Stimulated activated naive CD4-positive, alpha-beta T cell (primary cell): ENCODE results near the gene NPBWR2.

ENCODE experiments used
- DNase-seq, 6 experiments: peaks; one replicate each; lab custom pipeline; 2025; lab: John Stamatoyannopoulos, UW

NPBWR2 gene

DNA sequence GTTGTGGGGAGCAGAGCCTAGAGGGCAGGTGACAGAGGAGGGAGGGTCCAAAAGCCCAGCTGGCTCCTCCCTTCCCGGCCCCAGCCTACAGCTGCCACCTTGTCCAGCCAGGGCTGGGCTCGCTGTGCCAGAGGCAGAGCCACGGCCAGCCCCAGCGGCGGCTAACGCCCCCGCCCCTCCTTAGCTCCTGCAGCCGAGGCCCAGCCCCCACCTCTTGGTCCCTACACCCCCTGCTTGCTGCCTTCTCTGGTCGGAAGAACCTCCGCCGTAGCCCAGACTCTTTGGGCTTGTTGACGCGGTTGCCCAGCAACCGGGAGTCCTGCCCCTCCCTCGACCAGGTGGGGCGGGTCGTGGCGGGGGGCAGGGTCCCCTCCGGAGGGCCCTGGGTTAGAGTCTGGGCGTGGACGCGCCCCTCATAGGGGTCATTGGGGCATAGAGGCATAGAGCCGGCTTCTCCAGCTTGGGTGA, 22.6 kb downstream of the NPBWR2 start:
- DNase-seq, result no peak

DNA sequence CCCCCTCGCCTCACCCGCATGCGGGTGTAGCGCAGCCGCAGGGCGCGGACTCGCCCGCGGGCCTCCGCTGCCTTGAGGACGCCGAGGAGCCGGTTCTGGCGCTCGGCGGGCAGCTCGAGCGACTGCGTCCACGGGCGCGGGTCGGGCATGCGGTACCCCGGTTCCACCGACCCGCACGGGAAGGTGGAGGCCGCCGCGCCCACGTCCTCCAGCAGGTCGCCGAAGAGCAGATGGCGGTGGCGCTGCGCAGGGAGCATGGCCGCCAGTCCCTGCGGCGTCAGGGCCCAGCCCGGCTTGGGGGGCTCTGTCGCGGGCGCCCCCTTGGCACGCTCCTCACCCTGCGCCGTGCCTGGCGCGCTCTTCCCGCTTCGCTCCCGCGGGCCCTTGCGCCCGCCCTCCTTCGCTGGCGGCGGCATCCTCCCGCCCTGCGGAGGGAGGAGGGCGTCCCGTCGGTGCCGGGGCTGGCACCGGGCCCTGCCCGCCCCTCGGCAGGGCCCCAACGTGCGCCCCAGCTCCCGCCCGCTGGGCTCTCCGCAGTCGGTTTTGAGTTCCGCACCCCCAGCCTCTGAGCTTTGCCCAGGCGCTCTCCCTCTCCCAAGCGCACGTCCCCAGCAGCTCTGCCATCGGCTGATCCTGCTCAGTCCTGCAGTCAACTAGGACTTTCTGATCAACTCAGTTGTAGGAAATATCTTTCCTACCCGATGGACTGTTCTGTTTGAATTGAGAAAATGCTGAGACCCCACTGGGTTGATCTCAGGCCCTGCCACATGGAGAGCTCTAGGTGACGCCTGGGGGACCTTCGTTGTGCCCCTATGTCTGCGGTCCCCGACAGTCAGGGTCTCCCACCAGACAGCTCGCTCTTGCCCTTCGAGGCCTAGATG, 23.3 kb downstream of the NPBWR2 start, which contains the start of gene LKAAEAR1:
Gene LKAAEAR1 (minus strand): TSS at position 595 of the 881 bp plus-strand sequence. CDS start 179 bp downstream, at position 416.
- DNase-seq, result peak in 2 of 6 experiments; percentile 20 to 22

DNA sequence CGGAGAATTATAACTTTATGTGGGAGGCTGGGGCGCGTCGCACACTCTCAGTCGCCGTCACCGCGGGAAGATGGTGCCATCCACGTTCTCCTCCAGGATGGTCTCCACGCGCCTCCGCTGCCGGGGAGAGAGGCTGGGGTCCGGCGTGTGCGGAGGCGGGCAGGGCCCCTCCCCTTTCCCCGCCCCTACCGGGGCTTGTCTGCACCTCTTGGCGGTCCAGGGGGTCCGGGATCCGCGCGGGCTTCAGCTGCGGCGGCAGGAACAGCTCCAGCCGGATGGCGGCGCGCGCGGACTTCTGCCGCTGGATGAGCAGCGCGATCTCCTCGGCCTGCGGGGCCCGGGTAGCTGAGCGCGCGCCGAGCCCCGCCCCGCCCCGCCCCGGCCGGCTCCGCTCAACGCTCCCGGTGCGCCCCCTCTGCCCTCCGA, 24.0 kb downstream of the NPBWR2 start:
- peak; percentile 35 to 59 (median 46) for DNase-seq

DNA sequence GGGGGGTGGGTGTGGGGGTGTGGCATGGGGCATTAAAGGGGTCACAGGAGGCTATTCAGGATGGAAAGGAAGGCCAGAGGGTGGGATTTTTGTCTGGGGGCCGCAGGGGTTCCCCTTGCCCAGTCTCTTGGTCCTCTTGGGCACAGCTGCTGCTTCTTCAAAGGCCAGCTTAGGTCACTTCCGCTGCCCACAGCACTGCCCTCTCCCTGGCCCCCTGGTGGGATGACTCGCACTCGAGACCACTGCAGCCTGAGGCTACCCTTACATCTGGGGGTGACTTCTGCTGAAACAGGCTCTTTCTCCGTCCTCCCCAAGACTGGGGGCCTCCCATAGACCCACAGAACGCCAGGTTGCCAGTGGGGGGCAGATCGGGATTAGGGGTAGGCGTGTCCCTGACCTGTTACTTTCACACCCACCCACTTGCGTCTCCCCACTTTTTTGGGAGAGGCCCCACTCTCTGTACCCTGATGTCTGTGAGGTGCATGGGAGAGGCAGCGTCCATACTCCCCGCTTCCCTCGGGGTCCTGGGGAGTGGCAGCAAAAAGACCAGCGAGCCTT, 24.5 kb downstream of the NPBWR2 start:
- no peak for DNase-seq

DNA sequence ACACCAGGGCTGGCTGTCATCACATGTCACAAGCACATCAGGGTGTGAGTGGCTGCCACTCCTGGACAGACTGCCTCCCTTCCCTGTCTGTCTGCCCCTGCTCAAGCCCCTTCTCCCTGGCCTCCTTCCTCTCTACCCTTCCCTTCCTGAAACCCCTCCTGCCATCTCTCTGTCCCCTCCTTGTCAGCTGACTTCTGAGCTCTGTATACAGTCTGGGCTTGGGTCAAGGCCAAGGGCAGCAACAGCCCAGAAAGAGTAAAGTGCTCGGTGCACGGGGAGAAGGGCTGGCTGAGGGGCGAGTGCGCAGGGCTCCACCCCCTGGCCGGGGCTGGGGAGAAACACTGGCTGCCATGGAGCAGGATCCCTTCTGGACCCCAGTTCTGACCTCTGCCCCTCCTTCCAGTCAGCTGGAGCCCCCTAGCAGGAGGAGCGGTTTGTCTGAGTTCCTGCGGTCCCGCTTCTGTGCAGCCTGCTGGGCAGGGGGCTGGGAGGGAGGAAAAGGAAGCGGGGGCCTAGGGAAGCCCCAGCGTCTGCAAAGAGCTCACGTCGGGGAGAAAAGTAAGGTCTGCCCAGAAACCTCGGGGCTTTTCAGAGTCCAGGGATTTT, 25.1 kb downstream of the NPBWR2 start:
- peak in 1 of 6 experiments; percentile 43 for DNase-seq

DNA sequence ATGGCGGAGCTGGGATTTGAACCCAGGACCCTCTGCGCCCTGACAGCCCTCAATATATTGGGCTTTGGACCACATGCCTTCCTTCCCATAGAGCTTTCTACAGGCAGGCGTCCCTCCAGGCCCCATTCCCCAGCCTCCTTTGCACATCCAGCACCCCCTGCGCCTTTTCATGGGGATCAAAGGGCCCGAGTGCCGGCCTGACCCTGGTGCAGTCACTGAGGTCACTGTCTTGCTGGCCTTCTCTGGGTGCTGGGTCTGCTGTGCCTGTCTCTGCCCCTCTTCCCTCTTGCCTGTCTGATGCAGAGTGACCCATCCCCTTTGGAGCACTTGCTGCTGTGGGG, 25.8 kb downstream of the NPBWR2 start:
- no peak for DNase-seq

DNA sequence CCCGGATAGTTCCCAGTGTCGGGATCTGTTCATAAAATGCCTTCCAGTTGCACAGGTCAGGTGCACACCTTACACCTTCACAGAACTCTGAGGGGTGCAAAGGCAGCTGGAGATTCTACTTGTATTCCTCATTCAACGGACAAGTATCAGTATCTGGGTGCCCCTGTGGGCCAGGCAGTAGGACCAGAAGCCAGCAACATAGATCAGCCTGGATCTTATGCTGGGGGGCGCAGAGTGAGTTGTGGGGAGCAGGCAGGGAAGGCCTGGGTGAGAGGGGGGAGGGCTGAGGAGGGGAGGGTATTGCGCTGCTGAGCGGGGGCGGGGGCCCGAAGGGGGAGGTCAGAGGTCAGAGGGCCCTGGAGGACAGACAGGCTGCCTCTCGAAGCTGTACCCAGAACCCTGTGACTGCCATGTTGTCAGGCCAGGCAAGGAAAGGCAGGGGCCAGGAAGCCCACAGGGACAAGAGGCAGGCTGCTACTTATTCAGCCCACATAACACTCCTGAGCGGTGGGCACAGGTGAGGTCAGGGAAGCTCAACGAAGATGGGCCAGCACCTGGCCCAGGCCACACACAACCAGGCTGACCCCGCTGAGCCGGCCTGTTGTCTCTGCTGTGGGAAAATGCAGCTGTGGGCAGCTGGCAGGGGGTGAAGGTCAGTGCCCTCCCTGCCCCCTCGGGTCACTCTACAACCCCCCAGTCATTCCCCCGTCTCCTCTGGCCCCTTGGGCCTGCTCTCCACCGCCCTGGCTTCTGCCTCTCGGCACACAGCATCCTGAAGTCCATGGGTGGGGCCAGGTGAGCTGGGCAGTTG, 26.3 kb downstream of the NPBWR2 start:
- DNase-seq, result peak in 1 of 6 experiments; percentile 29

DNA sequence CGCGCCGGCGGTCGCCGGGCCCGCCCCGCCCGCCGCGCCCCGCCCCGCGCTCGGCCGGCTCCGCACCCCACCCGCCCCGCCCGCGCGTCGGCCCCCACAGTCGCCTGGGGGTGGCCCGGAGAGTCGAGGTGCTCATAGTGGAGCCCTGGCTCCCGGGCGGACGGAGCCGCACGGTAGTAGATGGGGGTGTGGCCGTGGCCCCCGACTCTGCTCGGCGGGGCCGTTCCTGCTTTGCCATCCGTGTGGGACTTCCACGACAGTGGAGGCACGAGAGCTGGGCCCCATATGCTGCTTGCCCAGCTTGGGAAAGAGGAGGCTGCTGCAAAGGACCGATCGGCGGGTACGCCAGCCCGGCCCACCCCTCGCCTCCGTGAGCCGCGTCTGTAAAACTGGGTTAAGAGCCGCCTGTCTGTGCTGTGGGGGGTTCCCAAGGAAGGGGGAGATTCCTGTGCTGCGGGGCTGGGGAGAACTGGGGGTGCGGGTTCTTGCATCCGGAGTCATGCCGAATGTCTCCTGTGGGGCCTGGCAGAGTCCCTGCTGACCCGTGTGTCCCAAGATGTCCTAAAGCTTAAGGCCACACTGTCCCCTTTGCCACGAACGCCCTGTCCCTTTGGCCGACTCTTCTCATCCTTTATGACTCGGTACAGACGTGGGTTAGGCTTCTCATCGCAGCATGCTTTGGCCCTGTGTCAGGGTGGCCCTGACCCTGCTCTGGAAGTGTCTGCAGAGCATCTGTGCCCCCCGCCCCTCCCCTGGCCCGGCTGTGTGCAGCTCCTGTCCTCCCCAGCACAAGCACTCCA, 27.2 kb downstream of the NPBWR2 start, which contains the start of gene OPRL1:
Gene OPRL1 (plus strand): TSS at position 70 of the 800 bp plus-strand sequence. CDS start 12,639 bp downstream, outside the sequence.
- DNase-seq, result peak in 5 of 6 experiments; percentile 26 to 68 (median 55)

DNA sequence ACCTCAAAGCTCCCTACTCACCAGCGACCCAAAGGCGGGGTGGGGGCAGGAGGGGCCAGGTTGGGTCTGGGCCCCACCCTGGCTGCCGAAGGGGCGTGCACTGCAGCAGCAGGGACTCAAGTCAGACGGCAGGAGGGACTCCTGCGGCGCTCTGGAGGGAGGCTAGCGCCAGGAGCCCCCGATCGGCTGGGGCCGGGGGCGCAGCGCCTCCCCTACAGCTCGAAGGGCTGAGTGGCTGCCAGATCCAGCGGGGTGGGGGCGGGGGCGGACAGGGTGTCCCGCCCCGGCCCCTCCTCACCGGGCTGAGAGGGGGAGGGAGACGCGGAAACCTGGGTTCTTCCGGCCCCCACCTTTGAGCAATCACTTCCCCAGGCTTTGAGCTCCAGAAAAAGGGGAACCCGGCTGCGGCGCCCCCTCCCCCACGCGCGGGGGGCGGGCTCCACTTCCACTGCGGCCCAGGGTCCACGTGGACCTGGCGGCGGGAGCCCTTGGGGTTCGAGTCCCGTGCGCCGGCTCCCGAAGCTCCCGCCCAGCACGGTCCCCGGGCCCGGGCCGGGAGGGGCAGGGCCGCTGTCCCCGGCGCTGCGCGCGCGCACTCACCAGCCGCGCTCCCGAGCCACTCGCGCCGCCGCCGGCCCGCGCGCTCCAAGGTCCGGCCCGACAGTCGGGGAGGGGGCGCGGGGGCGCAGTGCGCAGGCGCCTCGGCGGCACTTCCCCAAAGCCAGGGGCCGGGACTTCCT, 27.9 kb downstream of the NPBWR2 start, which contains the start of gene RGS19:
Gene RGS19 (minus strand): TSS at position 246 of the 740 bp plus-strand sequence. CDS start 2,632 bp downstream, outside the sequence.
- peak; percentile 45 to 71 (median 62) for DNase-seq

DNA sequence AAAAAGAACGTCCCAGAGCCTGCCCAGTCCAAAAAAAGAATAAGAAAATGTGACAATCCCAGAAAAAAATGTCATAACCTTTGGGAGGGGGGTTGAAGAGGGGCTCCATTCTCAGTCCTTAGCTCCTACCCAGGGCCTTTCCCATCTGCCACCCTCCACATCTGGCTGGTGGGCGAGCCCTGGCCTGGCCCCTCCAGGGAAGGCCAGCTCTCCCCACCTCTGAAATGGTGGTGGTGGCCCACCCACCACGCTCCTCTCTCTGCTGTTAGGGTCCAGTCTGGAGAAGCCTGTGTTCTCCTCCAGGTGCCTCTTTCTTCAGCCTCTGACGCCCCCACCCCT, 28.5 kb downstream of the NPBWR2 start:
- no peak for DNase-seq

DNA sequence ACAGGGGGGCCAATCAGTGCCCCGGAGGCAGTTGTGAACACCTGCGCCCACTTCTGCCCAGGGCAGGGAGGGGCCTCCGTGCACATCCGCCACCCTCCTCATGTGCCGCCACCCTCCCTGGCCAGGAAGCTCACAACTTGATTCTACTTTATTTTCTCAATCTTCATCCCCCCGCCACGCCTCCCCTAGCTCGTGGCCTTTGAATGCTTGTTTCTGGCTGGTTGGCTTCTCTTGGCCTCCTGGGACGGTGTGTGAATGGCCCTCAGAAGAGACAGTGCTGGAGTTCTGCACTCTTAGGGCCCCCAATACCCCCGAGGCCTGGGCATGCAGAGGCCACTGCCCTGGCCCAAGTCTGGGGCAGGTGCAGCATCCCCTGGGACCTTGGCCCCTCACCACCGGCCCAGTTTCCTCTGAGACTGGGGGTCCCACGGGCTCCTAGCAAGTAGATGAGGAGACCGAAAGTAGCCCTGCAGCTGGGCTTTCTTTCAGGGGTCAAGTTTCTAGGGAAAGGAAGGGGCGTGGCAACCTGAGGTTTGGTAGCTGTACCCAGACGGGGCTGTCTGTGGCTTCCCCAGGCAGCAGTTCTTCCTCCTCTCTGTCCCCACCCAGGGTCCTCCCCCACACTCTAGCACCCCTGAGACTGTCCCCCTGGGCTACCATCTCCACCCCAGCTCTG, 29.4 kb downstream of the NPBWR2 start:
- peak; percentile 34 to 69 (median 58) for DNase-seq

DNA sequence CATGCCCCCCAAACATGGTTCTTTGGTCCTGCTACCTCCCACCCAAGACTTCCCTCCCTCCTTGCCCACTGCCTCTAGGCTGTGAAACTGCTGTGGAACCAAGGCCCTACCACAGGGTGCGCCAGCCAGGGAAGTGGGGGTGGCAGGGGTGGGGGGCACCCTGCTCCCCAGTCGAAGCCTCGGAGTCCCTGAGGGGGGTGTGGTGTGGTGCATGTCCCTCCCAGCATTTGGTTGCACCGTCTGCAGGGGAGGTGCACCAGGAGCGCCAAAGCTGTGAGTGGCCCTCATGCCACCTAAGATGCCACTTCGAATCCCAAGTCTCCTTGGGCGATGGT, 29.9 kb downstream of the NPBWR2 start:
- peak in 1 of 6 experiments; percentile 49 for DNase-seq

DNA sequence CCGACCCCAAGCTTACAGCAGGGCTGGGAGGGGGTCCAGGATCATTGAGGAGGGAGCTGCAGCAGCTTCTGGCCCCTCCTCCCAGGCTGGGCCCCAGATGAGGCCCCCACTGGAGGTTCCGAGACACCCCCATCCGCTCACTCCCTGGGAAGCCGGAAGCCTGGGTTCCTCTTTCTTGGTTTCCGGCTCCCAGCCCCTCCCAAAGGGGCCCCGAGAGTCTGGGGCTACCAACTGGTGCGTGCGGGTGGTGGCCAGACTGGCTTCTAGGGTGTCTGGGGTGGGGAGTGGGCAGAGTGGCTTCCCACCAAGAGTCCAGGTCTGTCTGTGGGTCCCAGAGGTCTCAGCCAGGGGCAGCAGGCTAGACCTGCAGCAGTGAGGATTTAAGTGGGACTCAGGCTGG, 30.3 kb downstream of the NPBWR2 start:
- peak in 3 of 6 experiments; percentile 9 to 44 (median 22) for DNase-seq

DNA sequence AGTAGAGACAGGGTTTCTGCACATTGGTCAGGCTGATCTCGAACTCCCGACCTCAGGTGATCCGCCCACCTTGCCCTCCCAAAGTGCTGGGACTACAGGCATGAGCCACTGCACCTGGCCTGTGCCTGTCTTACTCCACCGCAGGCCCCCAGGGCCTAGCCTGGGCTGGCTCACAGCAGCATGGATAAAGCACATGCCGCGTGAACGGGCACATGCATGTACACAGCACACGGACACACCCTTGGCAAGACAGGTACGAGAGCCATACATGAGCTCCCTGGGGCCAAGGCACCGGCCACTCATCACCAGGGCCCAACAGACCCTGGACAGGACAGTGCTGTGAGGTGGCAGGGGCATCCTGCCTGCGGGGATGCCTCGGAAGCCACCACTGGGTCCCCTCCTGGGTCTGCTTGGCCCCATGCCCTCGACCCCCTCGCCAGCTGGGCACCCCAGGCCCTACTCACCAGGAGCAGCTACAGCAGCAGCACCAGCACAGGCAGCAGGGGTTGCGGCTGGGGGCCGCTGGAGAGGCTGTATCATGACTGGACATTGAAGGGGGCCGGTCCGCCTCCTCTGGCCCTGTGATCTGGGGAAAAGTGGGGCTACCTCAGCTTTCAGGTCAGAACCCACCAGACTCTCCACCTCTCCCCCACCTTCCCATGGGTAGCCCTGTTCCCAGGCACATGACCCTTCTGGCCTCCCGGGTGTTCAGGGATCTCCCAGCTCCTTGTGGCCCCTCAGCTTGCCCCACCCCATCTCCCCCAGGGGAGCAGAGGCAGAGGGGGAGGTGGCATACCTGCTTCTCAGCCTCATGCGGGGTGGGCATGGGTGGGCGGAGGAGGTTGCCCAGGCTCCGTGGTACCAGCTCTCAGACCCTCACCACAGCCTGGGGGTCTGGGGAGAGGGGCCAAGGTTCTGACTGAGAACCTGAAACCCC, 31.0 kb downstream of the NPBWR2 start:
- no peak for DNase-seq

DNA sequence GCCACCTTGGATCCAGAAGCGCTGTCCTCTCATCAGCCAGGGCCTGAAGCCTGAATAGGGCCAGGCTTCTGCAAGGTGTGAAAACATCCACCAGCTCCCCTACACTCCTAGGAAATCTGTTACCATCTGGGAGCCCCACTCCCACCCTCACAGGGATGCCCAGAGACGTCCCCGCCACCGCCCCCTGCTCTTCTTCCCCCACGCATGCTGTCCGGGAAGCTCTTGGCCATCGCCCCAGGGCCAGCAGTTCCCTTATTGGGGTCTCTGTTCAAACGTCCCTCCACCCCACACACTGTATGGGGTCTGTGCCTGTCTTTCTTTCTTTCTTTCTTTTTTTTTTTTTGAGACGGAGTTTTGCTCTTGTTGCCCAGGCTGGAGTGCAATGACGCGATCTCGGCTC, 31.8 kb downstream of the NPBWR2 start:
- no peak for DNase-seq

DNA sequence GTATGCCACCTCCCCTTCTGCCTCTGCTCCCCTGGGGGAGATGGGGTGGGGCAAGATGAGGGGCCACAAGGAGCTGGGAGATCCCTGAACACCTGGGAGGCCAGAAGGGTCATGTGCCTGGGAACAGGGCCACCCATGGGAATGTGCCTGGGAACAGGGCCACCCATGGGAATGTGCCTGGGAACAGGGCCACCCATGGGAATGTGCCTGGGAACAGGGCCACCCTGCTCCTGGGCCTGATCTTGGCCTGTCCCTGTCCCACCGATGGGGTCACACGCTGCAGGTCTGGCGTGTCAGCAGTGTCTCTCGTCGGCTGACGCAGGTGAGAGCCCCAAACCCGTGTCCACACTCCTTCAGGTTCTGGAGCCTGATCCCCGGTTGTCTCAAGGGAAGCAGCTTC, 32.4 kb downstream of the NPBWR2 start:
- DNase-seq, result no peak

DNA sequence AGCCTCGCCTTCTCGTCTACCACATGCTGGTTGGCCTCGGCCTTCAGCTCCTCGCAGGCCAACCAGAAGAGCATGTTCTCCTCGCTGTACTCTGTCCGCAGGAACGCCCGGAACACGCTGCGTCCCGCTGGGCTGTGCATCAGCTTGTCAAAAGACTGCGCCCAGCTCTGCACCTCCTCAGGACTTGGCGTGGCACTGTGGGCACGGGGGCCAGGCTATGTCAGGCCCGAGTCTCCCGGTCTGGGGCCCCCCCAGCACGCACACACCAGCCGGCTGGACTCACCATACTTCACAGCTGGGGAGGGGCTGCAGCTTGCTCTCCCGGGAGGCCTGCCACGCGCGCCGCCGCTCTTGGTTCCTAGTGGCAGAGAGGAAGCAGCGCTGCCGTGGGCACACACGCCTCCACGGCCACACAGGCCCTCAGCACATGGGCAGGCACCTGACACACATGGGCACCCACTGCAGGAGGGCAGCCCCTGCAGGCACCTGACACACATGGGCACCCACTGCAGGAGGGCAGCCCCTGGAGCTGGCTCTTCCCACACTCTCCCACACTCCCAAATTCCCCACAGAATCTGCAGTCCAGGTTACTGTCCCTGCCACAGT, 33.1 kb downstream of the NPBWR2 start:
- no peak for DNase-seq
